IPS-18c (cell line): ENCODE measurements around the gene AMN1.
"Not testable (repeated sequence)": the region's sequence is repeated elsewhere in the genome, so short reads cannot be mapped to it uniquely, and the experiment has no call there.

ENCODE experiments used
- H3K4me3 ChIP-seq: 2 replicates; pipeline ENCODE4 v1.7.0; 2013; ENCODE audit warnings: low read depth, mild to moderate bottlenecking, low read length, moderate library complexity; ENCODE audit not compliant: insufficient read depth
- H3K9me3 ChIP-seq: one replicate; pipeline ENCODE4 v1.6.1; 2013; ENCODE audit warnings: mild to moderate bottlenecking, low read length, moderate library complexity; ENCODE audit not compliant: control insufficient read depth, insufficient read depth

AMN1 gene

GRCh38 chr12:31714406-31715271 lies 14.2 kb downstream of the AMN1 start:
- no peak overlapping the region for H3K4me3 ChIP-seq
- H3K9me3 ChIP-seq, result no peaks in the 10 kb centered on the region

GRCh38 chr12:31712877-31713276 lies 15.9 kb downstream of the AMN1 start:
- no peaks in the 10 kb centered on the region for H3K9me3 ChIP-seq
- H3K4me3 ChIP-seq, result no peak overlapping the region

GRCh38 chr12:31710021-31710818 lies 18.6 kb downstream of the AMN1 start:
- Histone ChIP-seq H3K4me3 (no peak overlapping the region), H3K9me3 (no peaks in the 10 kb centered on the region)

GRCh38 chr12:31708118-31708517 lies 20.7 kb downstream of the AMN1 start:
- not testable (repeated sequence) for H3K9me3 ChIP-seq, H3K4me3 ChIP-seq

- H3K9me3 ChIP-seq, result no peaks in the 10 kb centered on the region
Observed at GRCh38 chr12:31705621-31706020, 23.2 kb downstream of the AMN1 start.

GRCh38 chr12:31702047-31702446 lies 26.8 kb downstream of the AMN1 start:
- H3K4me3 ChIP-seq, result no peak overlapping the region
- no peaks in the 10 kb centered on the region for H3K9me3 ChIP-seq

More at GRCh38 chr12:31705621-31706020, 23.2 kb downstream of the AMN1 start:
- no peak overlapping the region for H3K4me3 ChIP-seq

- H3K9me3 ChIP-seq, result not testable (repeated sequence)
Observed at GRCh38 chr12:31689921-31690320, 38.9 kb downstream of the AMN1 start.

GRCh38 chr12:31687101-31687527 lies 41.7 kb downstream of the AMN1 start:
- Histone ChIP-seq H3K9me3 (no peaks in the 10 kb centered on the region), H3K4me3 (no peak overlapping the region)

More at GRCh38 chr12:31689921-31690320, 38.9 kb downstream of the AMN1 start:
- not testable (repeated sequence) for H3K4me3 ChIP-seq

- no peak overlapping the region for H3K4me3 ChIP-seq
- H3K9me3 ChIP-seq, result no peaks in the 10 kb centered on the region
Observed at GRCh38 chr12:31685801-31686200, 43.0 kb downstream of the AMN1 start.

- H3K9me3 ChIP-seq, result no peaks in the 10 kb centered on the region
Observed at GRCh38 chr12:31682136-31682962, 46.5 kb downstream of the AMN1 start.

GRCh38 chr12:31672521-31672920 lies 56.3 kb downstream of the AMN1 start:
- H3K4me3 ChIP-seq, result no peak overlapping the region

More at GRCh38 chr12:31682136-31682962, 46.5 kb downstream of the AMN1 start:
- H3K4me3 ChIP-seq, result no peak overlapping the region

GRCh38 chr12:31669582-31669981 lies 59.2 kb downstream of the AMN1 start:
- not testable (repeated sequence) for H3K9me3 ChIP-seq, H3K4me3 ChIP-seq

More at GRCh38 chr12:31672521-31672920, 56.3 kb downstream of the AMN1 start:
- peaks cover 6% of the 10 kb centered on the region for H3K9me3 ChIP-seq

GRCh38 chr12:31669020-31669419 lies 59.8 kb downstream of the AMN1 start:
- Histone ChIP-seq H3K9me3 (peaks cover 6% of the 10 kb centered on the region), H3K4me3 (no peak overlapping the region)

- Histone ChIP-seq H3K9me3 (peaks cover under 1% of the 10 kb centered on the region), H3K4me3 (no peak overlapping the region)
Observed at GRCh38 chr12:31664038-31664437, 64.8 kb downstream of the AMN1 start.

- H3K9me3 ChIP-seq, result no peaks in the 10 kb centered on the region
- H3K4me3 ChIP-seq, result no peak overlapping the region
Observed at GRCh38 chr12:31663576-31663975, 65.2 kb downstream of the AMN1 start.

GRCh38 chr12:31662176-31662849 lies 66.5 kb downstream of the AMN1 start:
- no peaks in the 10 kb centered on the region for H3K9me3 ChIP-seq
- H3K4me3 ChIP-seq, result no peak overlapping the region
